KBM-7 (cell line): Measurements from ENCODE around the gene B4GALT4.

ENCODE experiments used
- DNase-seq: peaks from one replicate; pipeline ENCODE4 v3.0.0-alpha.2; 2015
- in situ Hi-C: fragments of 300-500 bp; cut with MboI; formaldehyde crosslinking; loops from 2 replicates; pipeline ENCODE4 v1.14.3; 2020; ENCODE audit warnings: low sequenced_read_pairs, low pct_unique_long_range_greater_than_20kb, mixed read lengths

B4GALT4 gene

GRCh38 chr3:119239206-119239820, 1.4 kb downstream of the B4GALT4 start:
- in situ Hi-C loops = no loop called here

GRCh38 chr3:119238363-119238762, 2.3 kb downstream of the B4GALT4 start:
- in situ Hi-C loops = no loop called here
- no peak for DNase-seq

More at GRCh38 chr3:119239206-119239820, 1.4 kb downstream of the B4GALT4 start:
- DNase-seq = peak; percentile 40

GRCh38 chr3:119237299-119237698, 3.4 kb downstream of the B4GALT4 start:
- no peak for DNase-seq
- in situ Hi-C loops = no loop called here

- DNase-seq = peak; percentile 31
- in situ Hi-C loops = no loop called here
Observed at GRCh38 chr3:119236756-119237155, 3.9 kb downstream of the B4GALT4 start.

GRCh38 chr3:119235151-119235550, 5.5 kb downstream of the B4GALT4 start:
- no peak for DNase-seq
- in situ Hi-C loops = no loop called here

GRCh38 chr3:119234610-119235009, 6.1 kb downstream of the B4GALT4 start:
- in situ Hi-C loops = no loop called here
- DNase-seq = no peak

- no peak for DNase-seq
- in situ Hi-C loops = no loop called here
Observed at GRCh38 chr3:119230745-119231144, 9.9 kb downstream of the B4GALT4 start.

- in situ Hi-C loops = no loop called here
- DNase-seq = no peak
Observed at GRCh38 chr3:119230071-119230470, 10.6 kb downstream of the B4GALT4 start.

- in situ Hi-C loops = no loop called here
Observed at GRCh38 chr3:119229190-119229589, 11.5 kb downstream of the B4GALT4 start.

GRCh38 chr3:119228373-119229145, 12.1 kb downstream of the B4GALT4 start:
- in situ Hi-C loops = no loop called here
- no peak for DNase-seq

More at GRCh38 chr3:119229190-119229589, 11.5 kb downstream of the B4GALT4 start:
- DNase-seq = no peak

GRCh38 chr3:119227070-119227850, 13.4 kb downstream of the B4GALT4 start:
- in situ Hi-C loops = no loop called here
- no peak for DNase-seq

GRCh38 chr3:119225121-119225520, 15.6 kb downstream of the B4GALT4 start:
- in situ Hi-C loops = no loop called here
- DNase-seq = no peak

GRCh38 chr3:119223511-119223910, 17.2 kb downstream of the B4GALT4 start:
- DNase-seq = no peak
- in situ Hi-C loops = no loop called here

GRCh38 chr3:119222391-119222790, 18.3 kb downstream of the B4GALT4 start:
- in situ Hi-C loops = no loop called here
- DNase-seq = no peak

GRCh38 chr3:119221779-119222320, 18.8 kb downstream of the B4GALT4 start:
- DNase-seq = no peak
- in situ Hi-C loops = no loop called here

GRCh38 chr3:119220970-119221667, 19.6 kb downstream of the B4GALT4 start:
- DNase-seq = no peak
- in situ Hi-C loops = no loop called here

- DNase-seq = no peak
- in situ Hi-C loops = no loop called here
Observed at GRCh38 chr3:119220198-119220597, 20.5 kb downstream of the B4GALT4 start.

GRCh38 chr3:119219069-119219468, 21.6 kb downstream of the B4GALT4 start:
- in situ Hi-C loops = no loop called here
- no peak for DNase-seq

GRCh38 chr3:119211803-119212202, 28.9 kb downstream of the B4GALT4 start:
- no peak for DNase-seq
- in situ Hi-C loops = no loop called here
